ENCODE results near the gene PROB1.

DNA sequence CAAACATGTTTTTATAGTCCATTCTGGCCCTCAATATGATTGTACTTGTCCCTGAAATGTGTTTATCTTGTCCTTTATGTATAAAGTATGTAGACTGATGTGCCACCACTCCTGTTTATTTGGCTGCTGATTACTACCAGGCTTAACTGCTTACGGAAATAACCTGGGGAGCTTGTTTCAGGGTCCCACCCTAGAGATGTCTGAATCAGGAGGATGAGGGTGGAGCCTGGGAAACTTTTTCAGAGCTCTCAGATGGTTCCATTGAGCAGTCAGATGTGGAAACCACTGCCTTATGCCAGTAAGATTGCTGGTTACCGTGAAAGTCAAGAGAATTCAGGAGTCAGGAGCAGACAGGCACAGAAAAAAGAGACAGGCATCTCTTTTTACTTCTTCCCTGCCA lies 31.0 kb downstream of the PROB1 start:
- TF ChIP-seq, protein P1, sequence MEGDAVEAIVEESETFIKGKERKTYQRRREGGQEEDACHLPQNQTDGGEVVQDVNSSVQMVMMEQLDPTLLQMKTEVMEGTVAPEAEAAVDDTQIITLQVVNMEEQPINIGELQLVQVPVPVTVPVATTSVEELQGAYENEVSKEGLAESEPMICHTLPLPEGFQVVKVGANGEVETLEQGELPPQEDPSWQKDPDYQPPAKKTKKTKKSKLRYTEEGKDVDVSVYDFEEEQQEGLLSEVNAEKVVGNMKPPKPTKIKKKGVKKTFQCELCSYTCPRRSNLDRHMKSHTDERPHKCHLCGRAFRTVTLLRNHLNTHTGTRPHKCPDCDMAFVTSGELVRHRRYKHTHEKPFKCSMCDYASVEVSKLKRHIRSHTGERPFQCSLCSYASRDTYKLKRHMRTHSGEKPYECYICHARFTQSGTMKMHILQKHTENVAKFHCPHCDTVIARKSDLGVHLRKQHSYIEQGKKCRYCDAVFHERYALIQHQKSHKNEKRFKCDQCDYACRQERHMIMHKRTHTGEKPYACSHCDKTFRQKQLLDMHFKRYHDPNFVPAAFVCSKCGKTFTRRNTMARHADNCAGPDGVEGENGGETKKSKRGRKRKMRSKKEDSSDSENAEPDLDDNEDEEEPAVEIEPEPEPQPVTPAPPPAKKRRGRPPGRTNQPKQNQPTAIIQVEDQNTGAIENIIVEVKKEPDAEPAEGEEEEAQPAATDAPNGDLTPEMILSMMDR (IDR thresholded peaks at IDR 0.05), result no peak
- TF ChIP-seq POLR2AphosphoS5 (IDR thresholded peaks at IDR 0.05; ENCODE audit: low read depth, low read length), result no peak
- TF ChIP-seq, protein P2, sequence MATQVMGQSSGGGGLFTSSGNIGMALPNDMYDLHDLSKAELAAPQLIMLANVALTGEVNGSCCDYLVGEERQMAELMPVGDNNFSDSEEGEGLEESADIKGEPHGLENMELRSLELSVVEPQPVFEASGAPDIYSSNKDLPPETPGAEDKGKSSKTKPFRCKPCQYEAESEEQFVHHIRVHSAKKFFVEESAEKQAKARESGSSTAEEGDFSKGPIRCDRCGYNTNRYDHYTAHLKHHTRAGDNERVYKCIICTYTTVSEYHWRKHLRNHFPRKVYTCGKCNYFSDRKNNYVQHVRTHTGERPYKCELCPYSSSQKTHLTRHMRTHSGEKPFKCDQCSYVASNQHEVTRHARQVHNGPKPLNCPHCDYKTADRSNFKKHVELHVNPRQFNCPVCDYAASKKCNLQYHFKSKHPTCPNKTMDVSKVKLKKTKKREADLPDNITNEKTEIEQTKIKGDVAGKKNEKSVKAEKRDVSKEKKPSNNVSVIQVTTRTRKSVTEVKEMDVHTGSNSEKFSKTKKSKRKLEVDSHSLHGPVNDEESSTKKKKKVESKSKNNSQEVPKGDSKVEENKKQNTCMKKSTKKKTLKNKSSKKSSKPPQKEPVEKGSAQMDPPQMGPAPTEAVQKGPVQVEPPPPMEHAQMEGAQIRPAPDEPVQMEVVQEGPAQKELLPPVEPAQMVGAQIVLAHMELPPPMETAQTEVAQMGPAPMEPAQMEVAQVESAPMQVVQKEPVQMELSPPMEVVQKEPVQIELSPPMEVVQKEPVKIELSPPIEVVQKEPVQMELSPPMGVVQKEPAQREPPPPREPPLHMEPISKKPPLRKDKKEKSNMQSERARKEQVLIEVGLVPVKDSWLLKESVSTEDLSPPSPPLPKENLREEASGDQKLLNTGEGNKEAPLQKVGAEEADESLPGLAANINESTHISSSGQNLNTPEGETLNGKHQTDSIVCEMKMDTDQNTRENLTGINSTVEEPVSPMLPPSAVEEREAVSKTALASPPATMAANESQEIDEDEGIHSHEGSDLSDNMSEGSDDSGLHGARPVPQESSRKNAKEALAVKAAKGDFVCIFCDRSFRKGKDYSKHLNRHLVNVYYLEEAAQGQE (IDR thresholded peaks at IDR 0.05; ENCODE audit: insufficient read depth in 1 of 2, low read depth in 2 of 2, low read length in 1 of 2), result no peak
